OCI-LY7 (cell line): ENCODE data around the gene AP1G2.

Experiments
- CTCF ChIP-seq: fragments of 200-600 bp; sonication (generic); conservative IDR thresholded peaks from 2 replicates; pipeline ENCODE4 v1.5.1; 2014; ENCODE audit warnings: mild to moderate bottlenecking, antibody characterized with exemption, low read length, moderate library complexity, mixed read lengths
- EZH2phosphoT487 ChIP-seq: fragments of 200-600 bp; sonication (generic); IDR thresholded peaks from 2 replicates; pipeline ENCODE4 v1.6.1; 2018; ENCODE audit warnings: low read depth, borderline replicate concordance, mild to moderate bottlenecking, mixed run types, antibody characterized with exemption, low read length, moderate library complexity, mixed read lengths

GRCh38 chr14:23564876-23565275 lies 2.7 kb downstream of the AP1G2 start:
- TF ChIP-seq CTCF (no peak), EZH2phosphoT487 (no peak)
